Effector CD4-positive, alpha-beta T cell (primary cell): Measurements from ENCODE around the gene GABRA5.

Experiments used
- DNase-seq: peaks from one replicate; pipeline ENCODE4 v3.0.0-alpha.2; 2020

The GABRA5 gene

GRCh38 chr15:26934848-26935247 lies 68.0 kb downstream of the GABRA5 start:
- DNase-seq = no peak

GRCh38 chr15:26935322-26935721 lies 68.5 kb downstream of the GABRA5 start:
- no peak for DNase-seq

GRCh38 chr15:26936502-26936901 lies 69.6 kb downstream of the GABRA5 start:
- no peak for DNase-seq

- no peak for DNase-seq
Measured at GRCh38 chr15:26937134-26937533, 70.3 kb downstream of the GABRA5 start.

GRCh38 chr15:26939398-26939797 lies 72.5 kb downstream of the GABRA5 start:
- DNase-seq = no peak

- DNase-seq = no peak
Measured at GRCh38 chr15:26941489-26941888, 74.6 kb downstream of the GABRA5 start.

- DNase-seq = no peak
Measured at GRCh38 chr15:26943866-26944265, 77.0 kb downstream of the GABRA5 start.

- no peak for DNase-seq
Measured at GRCh38 chr15:26945046-26945445, 78.2 kb downstream of the GABRA5 start.

- DNase-seq = no peak
Measured at GRCh38 chr15:26950001-26950400, 83.1 kb downstream of the GABRA5 start.

GRCh38 chr15:26954403-26954802 lies 87.5 kb downstream of the GABRA5 start:
- no peak for DNase-seq

GRCh38 chr15:26967719-26968269 lies 100.9 kb downstream of the GABRA5 start:
- DNase-seq = no peak

- DNase-seq = no peak
Measured at GRCh38 chr15:26968806-26969205, 101.9 kb downstream of the GABRA5 start.

GRCh38 chr15:26970712-26971210 lies 103.9 kb downstream of the GABRA5 start, which contains the start of gene GABRG3:
Gene GABRG3 (plus strand): TSS chr15:26971181.
- DNase-seq = no peak

GRCh38 chr15:26971271-26972018 lies 104.6 kb downstream of the GABRA5 start:
- no peak for DNase-seq

- no peak for DNase-seq
Measured at GRCh38 chr15:26972636-26973035, 105.8 kb downstream of the GABRA5 start.

- DNase-seq = no peak
Measured at GRCh38 chr15:26974120-26974780, 107.4 kb downstream of the GABRA5 start.

GRCh38 chr15:26981492-26981891 lies 114.6 kb downstream of the GABRA5 start:
- DNase-seq = no peak

GRCh38 chr15:26983822-26984221 lies 117.0 kb downstream of the GABRA5 start:
- DNase-seq = no peak

- no peak for DNase-seq
Measured at GRCh38 chr15:26985050-26985449, 118.2 kb downstream of the GABRA5 start.

GRCh38 chr15:26996250-26996649 lies 129.4 kb downstream of the GABRA5 start:
- DNase-seq = no peak
